OCI-LY3 (cell line): ENCODE results near the gene JAKMIP1.

Source experiments
- H2AFZ ChIP-seq: fragments of 200-600, 300-600 bp; shearing (Covaris generic); 2 replicates; pipeline ENCODE4 v1.6.0; 2014; ENCODE audit warnings: antibody characterized with exemption, low read depth, low read length
- H3K27ac ChIP-seq: fragments of 200-600, 300-600 bp; sonication (generic); 2 replicates; pipeline ENCODE4 v1.5.1; 2014; ENCODE audit warnings: mild to moderate bottlenecking, low read length, moderate library complexity, mixed read lengths
- H3K27me3 ChIP-seq: fragments of 200-600, 300-600 bp; sonication (generic); 2 replicates; pipeline ENCODE4 v1.6.1; 2014; ENCODE audit warnings: low read depth, low read length, mixed read lengths
- H3K36me3 ChIP-seq: fragments of 200-600, 300-600 bp; sonication (generic); replicated peaks from 2 replicates; pipeline ENCODE3; 2014; ENCODE audit warnings: low read depth, low read length, mixed read lengths
- H3K4me1 ChIP-seq: fragments of 300-600, 200-600 bp; sonication (generic); 2 replicates; pipeline ENCODE4 v1.6.1; 2014; ENCODE audit warnings: low read length, mixed read lengths
- H3K4me2 ChIP-seq: fragments of 200-600, 300-600 bp; sonication (generic); 2 replicates; pipeline ENCODE4 v1.6.1; 2014; ENCODE audit warnings: low read length, mixed read lengths
- H3K4me3 ChIP-seq: fragments of 300-600, 200-600 bp; sonication (generic); 2 replicates; pipeline ENCODE4 v1.5.1; 2014; ENCODE audit warnings: antibody characterized with exemption, mild to moderate bottlenecking, low read length, moderate library complexity
- H3K79me2 ChIP-seq: fragments of 300-600, 200-600 bp; shearing (Covaris generic); 2 replicates; pipeline ENCODE4 v1.6.1; 2014; ENCODE audit warnings: mild to moderate bottlenecking, low read length, mixed read lengths
- H3K9ac ChIP-seq: fragments of 300-600, 200-600 bp; shearing (Covaris generic); 2 replicates; pipeline ENCODE4 v1.6.0; 2014; ENCODE audit warnings: mild to moderate bottlenecking, low read length, moderate library complexity
- H3K9me3 ChIP-seq: fragments of 200-600, 300-600 bp; shearing (Covaris generic); 2 replicates; pipeline ENCODE4 v1.6.1; 2014; ENCODE audit warnings: low read length, mixed read lengths; ENCODE audit not compliant: insufficient read depth
- H4K20me1 ChIP-seq: fragments of 200-600, 300-600 bp; sonication (generic); 2 replicates; pipeline ENCODE4 v1.6.1; 2016; ENCODE audit warnings: low read length, mixed read lengths; ENCODE audit not compliant: insufficient read depth
- EZH2phosphoT487 ChIP-seq: fragments of 200-600 bp; shearing (Covaris generic); IDR thresholded peaks from 2 replicates; pipeline ENCODE4 v1.6.1; 2018; ENCODE audit warnings: antibody characterized with exemption, mixed run types, low read depth
- TF ChIP-seq, protein P1 (sequence below): fragments of 200-600, 300-600 bp; sonication (generic); IDR thresholded peaks from 2 replicates; pipeline ENCODE4 v1.5.1; 2014; ENCODE audit warnings: antibody characterized with exemption, low read length, low read depth

JAKMIP1 gene

DNA sequence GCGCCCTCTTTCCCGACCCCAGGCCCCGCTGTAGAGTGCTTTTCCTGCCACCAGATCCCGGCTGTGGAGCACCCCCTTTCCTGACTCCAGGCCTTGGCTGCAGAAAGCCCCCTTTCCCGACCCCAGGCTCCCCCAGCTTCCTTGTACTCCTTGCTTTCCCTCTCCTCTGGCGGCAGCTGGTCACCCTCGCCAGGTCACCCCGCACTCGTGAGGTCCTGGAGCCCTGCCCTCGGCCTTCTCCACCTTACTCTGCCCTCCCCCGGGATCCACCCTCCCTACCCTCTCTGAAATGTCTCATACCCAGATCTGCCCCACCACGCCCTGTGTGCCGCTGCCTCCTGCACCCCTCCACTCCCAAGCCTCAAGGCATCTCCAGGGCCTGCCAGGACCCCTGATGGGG is 157.2 kb downstream of the JAKMIP1 start:
- H3K9me3 ChIP-seq: no peaks in the 10 kb centered on the region
- no peaks in the 10 kb centered on the region for H3K79me2 ChIP-seq
- TF ChIP-seq, protein P1, sequence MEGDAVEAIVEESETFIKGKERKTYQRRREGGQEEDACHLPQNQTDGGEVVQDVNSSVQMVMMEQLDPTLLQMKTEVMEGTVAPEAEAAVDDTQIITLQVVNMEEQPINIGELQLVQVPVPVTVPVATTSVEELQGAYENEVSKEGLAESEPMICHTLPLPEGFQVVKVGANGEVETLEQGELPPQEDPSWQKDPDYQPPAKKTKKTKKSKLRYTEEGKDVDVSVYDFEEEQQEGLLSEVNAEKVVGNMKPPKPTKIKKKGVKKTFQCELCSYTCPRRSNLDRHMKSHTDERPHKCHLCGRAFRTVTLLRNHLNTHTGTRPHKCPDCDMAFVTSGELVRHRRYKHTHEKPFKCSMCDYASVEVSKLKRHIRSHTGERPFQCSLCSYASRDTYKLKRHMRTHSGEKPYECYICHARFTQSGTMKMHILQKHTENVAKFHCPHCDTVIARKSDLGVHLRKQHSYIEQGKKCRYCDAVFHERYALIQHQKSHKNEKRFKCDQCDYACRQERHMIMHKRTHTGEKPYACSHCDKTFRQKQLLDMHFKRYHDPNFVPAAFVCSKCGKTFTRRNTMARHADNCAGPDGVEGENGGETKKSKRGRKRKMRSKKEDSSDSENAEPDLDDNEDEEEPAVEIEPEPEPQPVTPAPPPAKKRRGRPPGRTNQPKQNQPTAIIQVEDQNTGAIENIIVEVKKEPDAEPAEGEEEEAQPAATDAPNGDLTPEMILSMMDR: no peak
- TF ChIP-seq EZH2phosphoT487: no peak
- H3K4me2 ChIP-seq: no peak overlapping the region
- 0 out of 2 replicates have a peak, but pooled peaks cover 2% of the 10 kb centered on the region for H3K27me3 ChIP-seq
- no peaks in the 10 kb centered on the region for H3K4me1 ChIP-seq
- no peaks in the 10 kb centered on the region for H4K20me1 ChIP-seq
- H2AFZ ChIP-seq: no peak overlapping the region
- no peaks in the 10 kb centered on the region for H3K36me3 ChIP-seq
- no peak overlapping the region for H3K27ac ChIP-seq
- no peak overlapping the region for H3K4me3 ChIP-seq
- no peak overlapping the region for H3K9ac ChIP-seq

DNA sequence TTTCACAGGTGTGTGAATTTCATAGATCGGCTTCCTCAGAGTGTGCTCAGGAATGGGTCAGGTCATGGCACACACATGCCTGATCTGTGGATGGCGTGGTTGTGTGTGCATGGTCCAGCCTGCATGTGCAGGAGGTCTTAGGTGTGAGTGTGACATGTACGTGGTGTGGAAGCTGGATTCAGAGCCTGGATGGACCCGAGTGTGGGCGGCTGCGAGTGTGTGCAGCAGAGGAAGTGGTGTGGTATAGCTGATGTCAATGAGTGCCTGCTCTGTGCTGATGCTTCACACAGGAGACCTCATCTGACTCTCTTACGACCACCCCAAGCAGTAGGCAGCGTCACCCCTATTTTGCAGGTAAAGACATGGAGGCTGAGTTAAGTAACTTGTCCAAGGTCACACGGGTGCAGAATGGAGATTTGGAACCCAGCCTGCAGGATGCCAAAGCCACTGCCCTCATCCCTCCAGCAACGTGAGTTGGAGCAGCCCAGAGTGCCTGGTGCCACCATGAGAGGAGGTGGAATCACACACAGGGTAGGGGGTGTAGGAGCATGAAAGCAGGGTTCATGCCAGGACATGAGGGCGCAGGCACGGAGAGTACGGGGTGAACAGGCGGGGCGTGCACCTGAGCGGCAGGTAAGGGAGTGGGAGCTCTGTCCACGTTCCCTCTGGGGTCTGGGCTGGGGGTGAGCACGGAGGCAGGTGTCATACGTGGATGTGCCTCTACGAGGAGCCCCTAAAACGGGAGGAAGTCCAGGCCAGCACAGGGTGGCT is 157.9 kb downstream of the JAKMIP1 start:
- no peak overlapping the region for H3K27ac ChIP-seq
- H3K36me3 ChIP-seq: no peaks in the 10 kb centered on the region
- no peak overlapping the region for H3K4me2 ChIP-seq
- H3K4me1 ChIP-seq: no peaks in the 10 kb centered on the region
- no peak overlapping the region for H2AFZ ChIP-seq
- no peaks in the 10 kb centered on the region for H3K9me3 ChIP-seq
- no peaks in the 10 kb centered on the region for H4K20me1 ChIP-seq
- no peak overlapping the region for H3K9ac ChIP-seq
- no peak overlapping the region for H3K4me3 ChIP-seq
- no peak for TF ChIP-seq EZH2phosphoT487
- TF ChIP-seq, protein P1: no peak
- no peaks in the 10 kb centered on the region for H3K79me2 ChIP-seq
- 0 out of 2 replicates have a peak, but pooled peaks cover 2% of the 10 kb centered on the region for H3K27me3 ChIP-seq

DNA sequence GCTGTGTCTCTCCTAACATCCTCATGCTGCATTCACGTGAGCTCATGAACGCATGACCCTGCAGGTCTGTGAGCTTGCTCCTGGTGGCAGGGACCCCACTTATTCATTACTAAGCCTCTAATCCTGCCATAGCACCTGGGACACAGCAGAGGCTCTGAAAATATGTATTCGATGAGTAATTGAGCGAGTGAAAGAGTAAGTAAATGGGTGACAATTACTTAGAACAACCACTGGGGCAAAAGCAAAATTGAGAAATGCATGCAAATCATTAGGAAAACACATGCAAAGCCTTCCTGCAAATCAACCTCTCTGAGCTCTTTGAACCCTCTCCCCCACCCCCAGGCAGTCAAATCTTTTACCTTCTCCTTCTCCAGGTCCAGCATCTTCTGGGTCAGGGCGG is 158.5 kb downstream of the JAKMIP1 start:
- Histone ChIP-seq H3K27me3 (0 out of 2 replicates have a peak, but pooled peaks cover 2% of the 10 kb centered on the region), H3K36me3 (no peaks in the 10 kb centered on the region), H3K4me2 (no peak overlapping the region), H3K27ac (no peak overlapping the region), H2AFZ (no peak overlapping the region), H3K79me2 (no peaks in the 10 kb centered on the region), H4K20me1 (no peaks in the 10 kb centered on the region), H3K9me3 (no peaks in the 10 kb centered on the region), H3K4me1 (no peaks in the 10 kb centered on the region), H3K4me3 (no peak overlapping the region), H3K9ac (no peak overlapping the region)
- TF ChIP-seq, protein P1: no peak

DNA sequence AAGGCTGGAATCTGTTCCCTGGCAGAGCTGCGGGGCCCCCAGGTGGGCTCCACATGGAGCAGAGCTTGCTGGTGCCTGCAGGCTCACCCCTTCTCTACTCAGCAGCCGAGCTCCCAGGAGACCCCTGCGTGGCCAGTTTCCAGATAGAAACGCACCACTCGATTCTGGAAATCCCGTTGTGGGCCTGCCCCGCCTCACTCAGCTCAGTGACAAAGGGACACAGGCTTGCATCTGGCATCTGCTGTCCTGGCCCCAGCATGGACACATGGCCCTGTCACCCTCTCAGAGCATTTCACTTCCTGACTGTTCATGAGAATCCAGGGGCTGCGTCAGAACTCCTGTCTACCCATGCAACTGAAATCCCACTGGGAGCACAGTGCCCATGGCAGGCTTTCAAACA is 161.6 kb downstream of the JAKMIP1 start:
- Histone ChIP-seq H4K20me1 (no peaks in the 10 kb centered on the region), H3K4me3 (no peak overlapping the region), H3K36me3 (no peaks in the 10 kb centered on the region), H3K79me2 (no peaks in the 10 kb centered on the region), H3K9ac (no peak overlapping the region), H2AFZ (no peak overlapping the region), H3K4me2 (no peak overlapping the region), H3K4me1 (no peaks in the 10 kb centered on the region), H3K27ac (no peak overlapping the region), H3K27me3 (0 out of 2 replicates have a peak, but pooled peaks cover 2% of the 10 kb centered on the region), H3K9me3 (no peaks in the 10 kb centered on the region)
- TF ChIP-seq, protein P1: no peak
- TF ChIP-seq EZH2phosphoT487: no peak
